SK-N-SH treated with all-trans-retinoic acid at 6 μM for 48 hours (cell line): ENCODE measurements around the gene B3GNT3.

Experiments used
- ARNTL ChIP-seq: fragments of 450-650 bp; formaldehyde crosslinking; IDR thresholded peaks from 2 replicates; pipeline ENCODE4 v1.5.0; 2020; ENCODE audit warnings: low read depth, mild to moderate bottlenecking, moderate library complexity, borderline replicate concordance
- BACH2 ChIP-seq: fragments of 250-450 bp; sonication (Bioruptor Pico); IDR thresholded peaks from 2 replicates; pipeline ENCODE4 v1.9.0; 2021; ENCODE audit warnings: mild to moderate bottlenecking, borderline replicate concordance
- CSDC2 ChIP-seq: fragments of 250-450 bp; sonication (Bioruptor Pico); IDR thresholded peaks from 2 replicates; pipeline ENCODE4 v1.5.0; 2020; ENCODE audit warnings: mild to moderate bottlenecking, moderate library complexity
- OSR1 ChIP-seq: fragments of 250-450 bp; sonication (Bioruptor Pico); IDR thresholded peaks from 2 replicates; pipeline ENCODE4 v1.8.0; 2022; ENCODE audit warnings: moderate library complexity, mild to moderate bottlenecking, inconsistent platforms
- POU6F1 ChIP-seq: fragments of 250-450 bp; sonication (Bioruptor Pico); IDR thresholded peaks from 2 replicates; pipeline ENCODE4 v1.8.0; 2021; ENCODE audit warnings: low read depth, mild to moderate bottlenecking, moderate library complexity, borderline replicate concordance
- PPARA ChIP-seq: fragments of 250-450 bp; sonication (Bioruptor Pico); IDR thresholded peaks from 2 replicates; pipeline ENCODE4 v1.5.0; 2020; ENCODE audit warnings: mild to moderate bottlenecking, borderline replicate concordance
- RARB ChIP-seq: fragments of 250-450 bp; sonication (Bioruptor Pico); IDR thresholded peaks from 2 replicates; pipeline ENCODE4 v1.8.0; 2021; ENCODE audit warnings: mild to moderate bottlenecking, moderate library complexity
- SNAI2 ChIP-seq: fragments of 250-450 bp; sonication (Bioruptor Pico); IDR thresholded peaks from 2 replicates; pipeline ENCODE4 v1.5.0; 2020; ENCODE audit warnings: mild to moderate bottlenecking, moderate library complexity
- ZNF8 ChIP-seq: fragments of 450-650 bp; formaldehyde crosslinking; IDR thresholded peaks from 2 replicates; pipeline ENCODE4 v1.5.0; 2020; ENCODE audit warnings: mild to moderate bottlenecking, moderate library complexity
- TF ChIP-seq, protein P1 (sequence below): fragments of 250-450 bp; sonication (Bioruptor Pico); IDR thresholded peaks from 2 replicates; pipeline ENCODE4 v1.5.1; 2020; ENCODE audit warnings: low read depth, mild to moderate bottlenecking, moderate library complexity
- TF ChIP-seq, protein P2 (sequence below): fragments of 250-450 bp; sonication (Bioruptor Pico); IDR thresholded peaks from 2 replicates; pipeline ENCODE4 v1.8.0; 2020; ENCODE audit warnings: mild to moderate bottlenecking, moderate library complexity, borderline replicate concordance

GRCh38 chr19:17787274-17787913 is 7.5 kb upstream of the B3GNT3 start:
- TF ChIP-seq SNAI2 (CRISPR knock-in tag) (no peak), OSR1 (CRISPR knock-in tag) (no peak), CSDC2 (CRISPR knock-in tag) (no peak), RARB (CRISPR knock-in tag) (no peak), PPARA (no peak), ARNTL (CRISPR knock-in tag) (no peak), ZNF8 (CRISPR knock-in tag) (no peak), POU6F1 (CRISPR knock-in tag) (no peak), BACH2 (no peak)
- TF ChIP-seq, protein P1, sequence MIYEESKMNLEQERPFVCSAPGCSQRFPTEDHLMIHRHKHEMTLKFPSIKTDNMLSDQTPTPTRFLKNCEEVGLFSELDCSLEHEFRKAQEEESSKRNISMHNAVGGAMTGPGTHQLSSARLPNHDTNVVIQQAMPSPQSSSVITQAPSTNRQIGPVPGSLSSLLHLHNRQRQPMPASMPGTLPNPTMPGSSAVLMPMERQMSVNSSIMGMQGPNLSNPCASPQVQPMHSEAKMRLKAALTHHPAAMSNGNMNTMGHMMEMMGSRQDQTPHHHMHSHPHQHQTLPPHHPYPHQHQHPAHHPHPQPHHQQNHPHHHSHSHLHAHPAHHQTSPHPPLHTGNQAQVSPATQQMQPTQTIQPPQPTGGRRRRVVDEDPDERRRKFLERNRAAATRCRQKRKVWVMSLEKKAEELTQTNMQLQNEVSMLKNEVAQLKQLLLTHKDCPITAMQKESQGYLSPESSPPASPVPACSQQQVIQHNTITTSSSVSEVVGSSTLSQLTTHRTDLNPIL (CRISPR knock-in tag) = no peak
- TF ChIP-seq, protein P2, sequence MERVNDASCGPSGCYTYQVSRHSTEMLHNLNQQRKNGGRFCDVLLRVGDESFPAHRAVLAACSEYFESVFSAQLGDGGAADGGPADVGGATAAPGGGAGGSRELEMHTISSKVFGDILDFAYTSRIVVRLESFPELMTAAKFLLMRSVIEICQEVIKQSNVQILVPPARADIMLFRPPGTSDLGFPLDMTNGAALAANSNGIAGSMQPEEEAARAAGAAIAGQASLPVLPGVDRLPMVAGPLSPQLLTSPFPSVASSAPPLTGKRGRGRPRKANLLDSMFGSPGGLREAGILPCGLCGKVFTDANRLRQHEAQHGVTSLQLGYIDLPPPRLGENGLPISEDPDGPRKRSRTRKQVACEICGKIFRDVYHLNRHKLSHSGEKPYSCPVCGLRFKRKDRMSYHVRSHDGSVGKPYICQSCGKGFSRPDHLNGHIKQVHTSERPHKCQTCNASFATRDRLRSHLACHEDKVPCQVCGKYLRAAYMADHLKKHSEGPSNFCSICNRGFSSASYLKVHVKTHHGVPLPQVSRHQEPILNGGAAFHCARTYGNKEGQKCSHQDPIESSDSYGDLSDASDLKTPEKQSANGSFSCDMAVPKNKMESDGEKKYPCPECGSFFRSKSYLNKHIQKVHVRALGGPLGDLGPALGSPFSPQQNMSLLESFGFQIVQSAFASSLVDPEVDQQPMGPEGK = no peak
